HCT116 (cell line): ENCODE measurements around the gene GHR. TPM values are rescaled to one million over a fixed set of nuclear protein-coding genes. Genes with fewer than 3 reads are reported as not detected.

ENCODE experiments used
- ATAC-seq: fragments of 200-7000 bp; cut with Tn5 transposase; 2 replicates; pipeline ENCODE4 v1.9.1; 2020; ENCODE audit warnings: mild to moderate bottlenecking, moderate library complexity
- BruUV-seq: library from RNA; stranded (reverse); fragments of 400-500 nt; replicated peaks from 2 replicates; lab custom pipeline; 2021; lab: Mats Ljungman, UMichigan
- CTCF ChIA-PET: fragments of 300-600 bp; sonication (Branson Sonifier 250); formaldehyde crosslinking; loops from one replicate; lab custom pipeline; 2021; ENCODE audit warnings: antibody characterized with exemption; lab: Charles Lee
- POLR2A ChIA-PET: fragments of 300-600, 350-600 bp; sonication (Branson Sonifier 250); formaldehyde crosslinking; loops from one replicate; lab custom pipeline; 2021; ENCODE audit warnings: antibody characterized with exemption; lab: Charles Lee
- RAD21 ChIA-PET, 2 experiments: fragments of 300-600 bp; sonication (Branson Sonifier 250); formaldehyde crosslinking; loops; one replicate each; lab custom pipeline; 2023; ENCODE audit warnings: low total read pairs in 2 of 2; ENCODE audit not compliant: uncharacterized antibody in 2 of 2, unreplicated experiment in 2 of 2, low non-redundant PET in 1 of 2; lab: Charles Lee
- DNase-seq: peaks from one replicate; pipeline ENCODE4 v3.0.0-alpha.2; 2010; ENCODE audit warnings: low read depth, low spot score
- H2AFZ ChIP-seq: fragments of 200-600 bp; shearing (Covaris generic), sonication (generic); 2 replicates; pipeline ENCODE4 v1.6.1; 2017; ENCODE audit warnings: low read depth, mixed run types, mixed read lengths, antibody characterized with exemption, low read length; ENCODE audit not compliant: poor library complexity, severe bottlenecking
- H3K27ac ChIP-seq: 2 replicates; pipeline ENCODE4 v1.5.1; 2012; ENCODE audit warnings: low read depth, low read length
- H3K27me3 ChIP-seq: fragments of 200-600 bp; sonication (generic); 2 replicates; pipeline ENCODE4 v1.6.1; 2016; ENCODE audit warnings: mixed run types, low read length, mixed read lengths; ENCODE audit not compliant: insufficient read depth
- H3K36me3 ChIP-seq, 2 experiments: fragments of 200-500 bp in 1 of 2; fragments of 200-600 bp in 1 of 2; sonication (Bioruptor generic) in 1 of 2; sonication (generic) in 1 of 2; 2 replicates each; pipeline versions ENCODE4 v1.5.1 to v1.6.1; 2014 to 2016; ENCODE audit warnings: low read length in 2 of 2, inconsistent platforms in 1 of 2, mixed read lengths in 1 of 2, mixed run types in 1 of 2; ENCODE audit not compliant: insufficient read depth in 2 of 2, control insufficient read depth in 1 of 2
- H3K4me1 ChIP-seq, 2 experiments: fragments of 200-600 bp in 1 of 2; sonication (generic) in 1 of 2; 2 replicates each; pipeline versions ENCODE4 v1.5.1 to v1.6.1; 2012 to 2017; ENCODE audit warnings: low read length in 2 of 2, inconsistent platforms in 1 of 2, mild to moderate bottlenecking in 1 of 2, mixed read lengths in 1 of 2, mixed run types in 1 of 2, moderate library complexity in 1 of 2; ENCODE audit not compliant: insufficient read depth in 2 of 2, control insufficient read depth in 1 of 2
- H3K4me2 ChIP-seq: fragments of 200-600 bp; sonication (generic); 2 replicates; pipeline ENCODE4 v1.6.1; 2017; ENCODE audit warnings: mixed run types, low read length, mixed read lengths
- H3K4me3 ChIP-seq, 2 experiments: fragments of 200-600 bp in 1 of 2; sonication (generic) in 1 of 2; replicated peaks in 1 of 2; 2 replicates each; pipeline ENCODE4 v1.5.1; 2011 to 2016; ENCODE audit warnings: low read length in 2 of 2, control low read depth in 1 of 2, low read depth in 1 of 2, mild to moderate bottlenecking in 1 of 2, mixed read lengths in 1 of 2, mixed run types in 1 of 2
- H3K79me2 ChIP-seq: fragments of 200-600 bp; sonication (generic); 2 replicates; pipeline ENCODE4 v1.6.1; 2017; ENCODE audit warnings: mild to moderate bottlenecking, mixed run types, low read length, moderate library complexity, mixed read lengths; ENCODE audit not compliant: insufficient read depth
- H3K9ac ChIP-seq: fragments of 200-600 bp; sonication (generic); 2 replicates; pipeline ENCODE4 v1.6.1; 2016; ENCODE audit warnings: low read length, mixed read lengths
- H3K9me2 ChIP-seq: fragments of 200-600 bp; sonication (generic), shearing (Covaris generic); 2 replicates; pipeline ENCODE4 v1.6.1; 2017; ENCODE audit warnings: mixed run types, mild to moderate bottlenecking, moderate library complexity; ENCODE audit not compliant: insufficient read depth
- H3K9me3 ChIP-seq, 2 experiments: fragments of 200-500 bp in 1 of 2; fragments of 200-600 bp in 1 of 2; sonication (Bioruptor generic) in 1 of 2; sonication (generic) in 1 of 2; 2 replicates each; pipeline ENCODE4 v1.6.1; 2014 to 2017; ENCODE audit warnings: low read length in 2 of 2, mixed read lengths in 2 of 2, inconsistent platforms in 1 of 2, low read depth in 1 of 2, mild to moderate bottlenecking in 1 of 2, mixed run types in 1 of 2, moderate library complexity in 1 of 2; ENCODE audit not compliant: control insufficient read depth in 1 of 2, insufficient read depth in 1 of 2
- H4K20me1 ChIP-seq: fragments of 200-600 bp; sonication (generic), shearing (Covaris generic); 2 replicates; pipeline ENCODE4 v1.6.1; 2017; ENCODE audit warnings: mixed run types, mild to moderate bottlenecking, moderate library complexity; ENCODE audit not compliant: insufficient read depth
- EZH2 ChIP-seq: fragments of 200-600 bp; sonication (generic); IDR thresholded peaks from 2 replicates; pipeline ENCODE4 v1.6.1; 2017; ENCODE audit warnings: antibody characterized with exemption, mixed run types
- JUND ChIP-seq: IDR thresholded peaks from 2 replicates; pipeline ENCODE4 v1.6.1; 2012
- POLR2AphosphoS5 ChIP-seq: IDR thresholded peaks from 2 replicates; pipeline ENCODE4 v1.6.1; 2011; ENCODE audit warnings: mild to moderate bottlenecking, low read depth, low read length, moderate library complexity
- SIN3A ChIP-seq: IDR thresholded peaks from 2 replicates; pipeline ENCODE4 v1.6.1; 2012; ENCODE audit warnings: low read depth
- ZFX ChIP-seq: fragments of 450-650 bp; IDR thresholded peaks from 2 replicates; pipeline ENCODE4 v1.6.1; 2017
- intact Hi-C: fragments of 100-400 bp; cut with micrococcal nuclease; formaldehyde crosslinking; loops from 2 replicates; pipeline ENCODE4 v1.10.0; 2022
- total RNA-seq: library from RNA; stranded (reverse); gene quantifications from one replicate; pipeline ENCODE4 v1.2.1, GENCODE V29; 2021; ENCODE audit not compliant: unreplicated experiment
- TF ChIP-seq, protein P1 (sequence below): IDR thresholded peaks from 2 replicates; pipeline ENCODE4 v1.6.1; 2012; ENCODE audit warnings: low read depth

The GHR gene
- total RNA-seq, 1 experiment from 2014 or later: not detected

DNA sequence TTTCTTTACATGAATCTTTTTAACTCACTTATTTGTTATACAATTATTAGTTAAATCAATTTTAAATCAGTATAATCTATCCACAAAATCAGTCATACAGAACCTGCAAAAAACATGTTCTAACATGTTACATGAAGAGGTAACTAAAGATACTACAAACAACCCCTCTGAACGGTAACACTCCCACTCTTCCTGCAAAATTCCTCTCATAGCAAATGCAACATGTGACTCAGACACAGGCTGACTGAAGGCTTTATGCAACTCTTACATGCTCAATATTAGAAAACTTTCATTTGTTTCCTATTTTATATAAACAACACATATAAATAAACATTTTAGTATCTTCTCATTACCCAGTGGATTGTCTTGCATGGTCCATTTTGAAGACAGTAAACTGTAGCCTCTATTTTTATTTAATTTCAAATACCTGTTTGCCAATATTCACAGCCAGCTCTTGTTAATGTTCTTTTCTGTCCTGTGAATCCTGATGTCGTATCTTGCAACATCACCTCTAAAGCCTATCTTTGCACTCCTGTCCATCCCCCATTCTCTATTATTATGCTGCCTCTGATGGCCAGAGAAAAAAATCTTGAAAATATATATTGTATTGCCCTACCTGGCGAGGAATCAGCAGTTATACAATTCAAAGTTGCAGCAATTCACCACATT lies 232.9 kb downstream of the GHR start:
- Histone ChIP-seq H3K27me3 (no peaks in the 10 kb centered on the region), H3K4me2 (no peak overlapping the region), H3K27ac (no peak overlapping the region), H3K9me2 (no peaks in the 10 kb centered on the region), H3K4me1 (no peaks in the 10 kb centered on the region), H3K79me2 (no peaks in the 10 kb centered on the region), H3K4me3 (no peak overlapping the region), H2AFZ (no peak overlapping the region), H4K20me1 (no peaks in the 10 kb centered on the region), H3K9me3 (no peaks in the 10 kb centered on the region), H3K36me3 (no peaks in the 10 kb centered on the region), H3K9ac (no peak overlapping the region)
- no peak for TF ChIP-seq SIN3A
- TF ChIP-seq JUND: no peak
- TF ChIP-seq, protein P1, sequence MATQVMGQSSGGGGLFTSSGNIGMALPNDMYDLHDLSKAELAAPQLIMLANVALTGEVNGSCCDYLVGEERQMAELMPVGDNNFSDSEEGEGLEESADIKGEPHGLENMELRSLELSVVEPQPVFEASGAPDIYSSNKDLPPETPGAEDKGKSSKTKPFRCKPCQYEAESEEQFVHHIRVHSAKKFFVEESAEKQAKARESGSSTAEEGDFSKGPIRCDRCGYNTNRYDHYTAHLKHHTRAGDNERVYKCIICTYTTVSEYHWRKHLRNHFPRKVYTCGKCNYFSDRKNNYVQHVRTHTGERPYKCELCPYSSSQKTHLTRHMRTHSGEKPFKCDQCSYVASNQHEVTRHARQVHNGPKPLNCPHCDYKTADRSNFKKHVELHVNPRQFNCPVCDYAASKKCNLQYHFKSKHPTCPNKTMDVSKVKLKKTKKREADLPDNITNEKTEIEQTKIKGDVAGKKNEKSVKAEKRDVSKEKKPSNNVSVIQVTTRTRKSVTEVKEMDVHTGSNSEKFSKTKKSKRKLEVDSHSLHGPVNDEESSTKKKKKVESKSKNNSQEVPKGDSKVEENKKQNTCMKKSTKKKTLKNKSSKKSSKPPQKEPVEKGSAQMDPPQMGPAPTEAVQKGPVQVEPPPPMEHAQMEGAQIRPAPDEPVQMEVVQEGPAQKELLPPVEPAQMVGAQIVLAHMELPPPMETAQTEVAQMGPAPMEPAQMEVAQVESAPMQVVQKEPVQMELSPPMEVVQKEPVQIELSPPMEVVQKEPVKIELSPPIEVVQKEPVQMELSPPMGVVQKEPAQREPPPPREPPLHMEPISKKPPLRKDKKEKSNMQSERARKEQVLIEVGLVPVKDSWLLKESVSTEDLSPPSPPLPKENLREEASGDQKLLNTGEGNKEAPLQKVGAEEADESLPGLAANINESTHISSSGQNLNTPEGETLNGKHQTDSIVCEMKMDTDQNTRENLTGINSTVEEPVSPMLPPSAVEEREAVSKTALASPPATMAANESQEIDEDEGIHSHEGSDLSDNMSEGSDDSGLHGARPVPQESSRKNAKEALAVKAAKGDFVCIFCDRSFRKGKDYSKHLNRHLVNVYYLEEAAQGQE: no peak
- TF ChIP-seq ZFX: no peak
- no peak for TF ChIP-seq POLR2AphosphoS5
- TF ChIP-seq EZH2: no peak
- intact Hi-C loops: no loop called here
- POLR2A ChIA-PET: no interaction called here
- RAD21 ChIA-PET: no interaction called here
- DNase-seq (no peak), ATAC-seq (no peak)
- CTCF ChIA-PET: interaction anchor here (0.7 to 1.9 kb wide), 6 partner anchors 10 to 599 kb away, joined by 3 to 5 read pairs (median 4); no protein-coding TSS in a partner anchor
- BruUV-seq: no TSS peak
